Measurements from ENCODE around the gene MYOM1.

GRCh38 chr18:3256693-3257626 is 37.2 kb upstream of the MYOM1 start:
- TF ChIP-seq CTCF (IDR thresholded peaks at IDR 0.05) (no peak), ZFX (IDR thresholded peaks at IDR 0.05; ENCODE audit: borderline replicate concordance) (no peak)
